Measurements from ENCODE around the gene ACKR3. TPM values are rescaled to one million over a fixed set of nuclear protein-coding genes. Genes with fewer than 3 reads are reported as not detected.

The ACKR3 gene
- total RNA-seq, 1 donor from 2014 or later: 0.58 TPM

- intact Hi-C loops (cut with micrococcal nuclease): loop anchor here (10.0 kb wide), 2 partner anchors 894 to 1154 kb away; no protein-coding TSS in a partner anchor
- Mint-ChIP-seq H3K4me1 (peaks cover 70% of the 10 kb centered on the region), H3K27me3 (no peaks in the 10 kb centered on the region), H3K27ac (no peak overlapping the region), H3K36me3 (ENCODE audit: low read depth) (peaks cover 24% of the 10 kb centered on the region), H3K9me3 (peaks cover 3% of the 10 kb centered on the region), H3K4me3 (no peak overlapping the region)
- no peak for DNase-seq
These were observed 28.5 kb upstream of the ACKR3 start for GRCh38 chr2:236541008-236541562.

- no peaks in the 10 kb centered on the region for H3K27me3 Mint-ChIP-seq
- H3K4me3 Mint-ChIP-seq: peak overlapping the region; percentile 12
- peak overlapping the region; percentile 23 for H3K27ac Mint-ChIP-seq
- H3K36me3 Mint-ChIP-seq (ENCODE audit: low read depth): peaks cover 33% of the 10 kb centered on the region
- no peak for DNase-seq
- H3K4me1 Mint-ChIP-seq: peaks cover 73% of the 10 kb centered on the region
- peaks cover 6% of the 10 kb centered on the region for H3K9me3 Mint-ChIP-seq
- intact Hi-C loops (cut with micrococcal nuclease): loop anchor here (2.0 to 10.0 kb wide), 3 partner anchors 24 to 1150 kb away; partner anchors contain the start of gene ACKR3
These were observed 25.3 kb upstream of the ACKR3 start for GRCh38 chr2:236544362-236544761.

GRCh38 chr2:236545248-236545658 is 24.4 kb upstream of the ACKR3 start:
- intact Hi-C loops (cut with micrococcal nuclease): loop anchor here (2.0 to 10.0 kb wide), 3 partner anchors 24 to 1150 kb away; partner anchors contain the start of gene ACKR3
- no peak for DNase-seq
- peaks cover 8% of the 10 kb centered on the region for H3K9me3 Mint-ChIP-seq
- H3K36me3 Mint-ChIP-seq (ENCODE audit: low read depth): peaks cover 28% of the 10 kb centered on the region
- peak overlapping the region; percentile 34 for H3K27ac Mint-ChIP-seq
- H3K4me3 Mint-ChIP-seq: no peak overlapping the region
- H3K27me3 Mint-ChIP-seq: no peaks in the 10 kb centered on the region
- H3K4me1 Mint-ChIP-seq: peaks cover 72% of the 10 kb centered on the region

- H3K27me3 Mint-ChIP-seq: no peaks in the 10 kb centered on the region
- peaks cover 74% of the 10 kb centered on the region for H3K4me1 Mint-ChIP-seq
- peaks cover 29% of the 10 kb centered on the region for H3K36me3 Mint-ChIP-seq (ENCODE audit: low read depth)
- H3K27ac Mint-ChIP-seq: peak overlapping the region; percentile 89
- H3K9me3 Mint-ChIP-seq: peaks cover 8% of the 10 kb centered on the region
- intact Hi-C loops (cut with micrococcal nuclease): loop anchor here (1.0 to 10.0 kb wide), 4 partner anchors 8 to 1149 kb away; partner anchors contain the start of gene ACKR3
- H3K4me3 Mint-ChIP-seq: peak overlapping the region; percentile 80
- peak; percentile 81 for DNase-seq
These were observed 23.7 kb upstream of the ACKR3 start for GRCh38 chr2:236545814-236546480.

DNA sequence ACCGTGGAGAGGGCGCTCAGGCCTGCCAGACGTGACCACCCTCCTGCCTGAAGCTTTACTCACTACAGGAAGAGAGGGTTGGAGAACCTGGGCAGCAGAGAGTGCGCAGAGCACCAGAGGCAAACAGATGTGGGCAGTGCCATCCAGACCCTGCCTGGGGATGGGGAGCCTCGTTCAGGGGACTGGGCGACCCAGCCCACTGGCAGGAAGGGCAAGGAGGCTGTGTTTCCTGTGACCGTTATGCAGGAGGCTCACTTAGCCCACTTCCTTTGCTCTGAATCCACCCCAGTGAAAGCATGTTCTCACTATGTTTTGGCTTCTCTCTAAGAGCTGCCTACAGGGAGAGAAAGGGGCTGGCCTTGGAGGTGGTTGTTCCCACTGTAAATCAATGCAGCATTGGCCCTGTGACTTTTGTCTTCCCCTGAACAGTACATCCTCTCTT is 23.0 kb upstream of the ACKR3 start:
- H3K9me3 Mint-ChIP-seq: peaks cover 8% of the 10 kb centered on the region
- H3K36me3 Mint-ChIP-seq (ENCODE audit: low read depth): peaks cover 25% of the 10 kb centered on the region
- no peaks in the 10 kb centered on the region for H3K27me3 Mint-ChIP-seq
- intact Hi-C loops (cut with micrococcal nuclease): loop anchor here (1.0 to 10.0 kb wide), 3 partner anchors 8 to 1148 kb away; no protein-coding TSS in a partner anchor
- peak overlapping the region; percentile 80 for H3K4me3 Mint-ChIP-seq
- peak; percentile 84 for DNase-seq
- peaks cover 70% of the 10 kb centered on the region for H3K4me1 Mint-ChIP-seq
- H3K27ac Mint-ChIP-seq: peak overlapping the region; percentile 89

DNA sequence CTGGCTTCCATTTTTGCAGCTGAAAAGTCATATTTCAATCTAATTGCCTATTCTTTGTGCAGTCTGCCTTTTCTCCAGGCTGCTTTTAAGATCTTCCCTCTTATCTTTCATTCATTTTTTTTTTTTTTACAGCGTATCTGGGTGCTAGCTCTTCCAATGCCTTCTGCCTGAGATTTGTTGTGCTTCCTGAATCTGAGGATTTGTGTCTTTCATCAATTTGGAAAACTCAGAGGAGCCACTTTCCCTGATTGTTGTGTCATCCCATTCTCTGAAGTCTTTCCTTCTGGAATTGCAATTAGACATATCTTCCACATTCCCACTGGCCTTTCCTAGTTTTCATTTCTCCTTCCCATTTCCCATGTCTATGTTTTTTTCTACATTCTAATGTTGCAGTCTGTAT is 21.9 kb upstream of the ACKR3 start:
- H3K9me3 Mint-ChIP-seq: peaks cover 11% of the 10 kb centered on the region
- DNase-seq: no peak
- H3K36me3 Mint-ChIP-seq (ENCODE audit: low read depth): peaks cover 23% of the 10 kb centered on the region
- intact Hi-C loops (cut with micrococcal nuclease): loop anchor here (10.0 kb wide), 2 partner anchors 887 to 1147 kb away; no protein-coding TSS in a partner anchor
- peak overlapping the region; percentile 13 for H3K27ac Mint-ChIP-seq
- H3K4me1 Mint-ChIP-seq: peaks cover 73% of the 10 kb centered on the region
- H3K4me3 Mint-ChIP-seq: peak overlapping the region; percentile 46
- H3K27me3 Mint-ChIP-seq: no peaks in the 10 kb centered on the region

- no peak for DNase-seq
- Mint-ChIP-seq H3K9me3 (peaks cover 11% of the 10 kb centered on the region), H3K36me3 (ENCODE audit: low read depth) (peaks cover 24% of the 10 kb centered on the region), H3K4me1 (peaks cover 69% of the 10 kb centered on the region), H3K27ac (peak overlapping the region; percentile 52), H3K27me3 (no peaks in the 10 kb centered on the region), H3K4me3 (no peak overlapping the region)
- intact Hi-C loops (cut with micrococcal nuclease): loop anchor here (10.0 kb wide), 2 partner anchors 886 to 1146 kb away; no protein-coding TSS in a partner anchor
These were observed 21.3 kb upstream of the ACKR3 start for GRCh38 chr2:236548179-236548921.

DNA sequence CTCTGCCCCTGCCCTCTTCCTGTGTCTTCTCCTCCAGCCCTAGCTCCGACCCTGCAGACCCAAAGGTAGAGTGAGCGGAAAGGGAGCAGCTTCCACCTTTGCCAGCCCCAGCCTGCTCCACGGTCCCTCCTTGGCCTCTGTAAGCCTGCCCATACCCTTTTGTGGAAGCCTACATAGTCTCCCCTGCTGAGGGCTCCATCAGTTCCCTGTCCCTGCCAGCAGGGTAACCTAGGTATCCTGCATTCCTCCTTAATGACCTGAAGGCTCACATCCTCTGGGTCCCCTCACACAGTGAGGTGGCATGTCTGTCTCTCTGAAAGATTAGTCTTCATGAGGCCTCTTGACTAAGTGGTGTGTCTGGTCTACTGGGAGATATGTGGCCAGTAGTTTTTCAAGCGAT is 20.5 kb upstream of the ACKR3 start:
- Mint-ChIP-seq H3K4me3 (no peak overlapping the region), H3K36me3 (ENCODE audit: low read depth) (peaks cover 32% of the 10 kb centered on the region), H3K9me3 (peaks cover 16% of the 10 kb centered on the region), H3K4me1 (peaks cover 72% of the 10 kb centered on the region), H3K27ac (no peak overlapping the region), H3K27me3 (no peaks in the 10 kb centered on the region)
- DNase-seq: no peak
- intact Hi-C loops (cut with micrococcal nuclease): loop anchor here (10.0 kb wide), 2 partner anchors 886 to 1146 kb away; no protein-coding TSS in a partner anchor

GRCh38 chr2:236550290-236550689 is 19.3 kb upstream of the ACKR3 start:
- H3K36me3 Mint-ChIP-seq (ENCODE audit: low read depth): peaks cover 40% of the 10 kb centered on the region
- peaks cover 70% of the 10 kb centered on the region for H3K4me1 Mint-ChIP-seq
- no peaks in the 10 kb centered on the region for H3K27me3 Mint-ChIP-seq
- peaks cover 27% of the 10 kb centered on the region for H3K9me3 Mint-ChIP-seq
- H3K27ac Mint-ChIP-seq: no peak overlapping the region
- H3K4me3 Mint-ChIP-seq: no peak overlapping the region
- DNase-seq: no peak
- intact Hi-C loops (cut with micrococcal nuclease): no loop called here

GRCh38 chr2:236550701-236551465 is 18.7 kb upstream of the ACKR3 start:
- Mint-ChIP-seq H3K4me1 (peaks cover 70% of the 10 kb centered on the region), H3K9me3 (peaks cover 27% of the 10 kb centered on the region), H3K27me3 (no peaks in the 10 kb centered on the region), H3K4me3 (no peak overlapping the region), H3K27ac (no peak overlapping the region), H3K36me3 (ENCODE audit: low read depth) (peaks cover 42% of the 10 kb centered on the region)
- intact Hi-C loops (cut with micrococcal nuclease): no loop called here
- DNase-seq: no peak

DNA sequence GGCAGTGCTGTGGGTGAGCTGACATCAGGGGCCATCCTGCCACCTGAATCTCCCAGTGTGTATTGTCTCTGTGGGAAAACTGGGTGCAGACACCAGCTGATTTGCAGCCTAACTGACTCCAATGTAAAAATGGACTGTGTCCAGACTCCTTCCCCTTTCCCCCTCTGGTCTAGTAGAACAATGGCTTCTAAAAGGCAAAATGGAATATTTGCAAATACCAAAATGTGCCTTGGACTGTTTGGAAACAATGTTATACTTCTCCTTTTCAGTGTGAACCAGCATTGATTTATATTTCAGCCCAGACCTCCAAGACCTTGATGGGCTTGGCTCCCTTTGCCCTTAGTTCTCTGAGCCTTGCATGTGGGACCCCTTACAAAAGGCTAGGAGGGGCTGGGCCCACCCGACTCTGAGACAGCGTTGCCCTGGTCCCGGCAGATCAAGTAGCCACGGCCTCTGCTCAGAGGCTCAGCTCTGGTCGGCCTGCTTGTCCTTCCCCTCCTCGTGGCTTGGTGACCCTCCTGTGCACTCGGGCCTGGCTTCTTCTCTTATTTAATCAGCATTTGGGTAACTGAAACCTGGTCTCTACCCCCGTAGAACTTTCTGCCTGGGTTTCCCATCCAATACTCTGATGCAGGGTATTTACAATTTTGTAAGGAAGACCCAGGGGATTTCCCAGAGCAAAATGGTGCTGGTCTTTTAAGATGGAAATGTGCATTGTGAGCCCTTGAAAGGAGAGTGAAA is 18.0 kb upstream of the ACKR3 start:
- H3K9me3 Mint-ChIP-seq: peaks cover 27% of the 10 kb centered on the region
- no peak for DNase-seq
- peaks cover 44% of the 10 kb centered on the region for H3K36me3 Mint-ChIP-seq (ENCODE audit: low read depth)
- intact Hi-C loops (cut with micrococcal nuclease): loop anchor here (2.0 kb wide), 1 partner anchor 13 kb away; no protein-coding TSS in a partner anchor
- H3K4me1 Mint-ChIP-seq: peaks cover 66% of the 10 kb centered on the region
- H3K27ac Mint-ChIP-seq: peak overlapping the region; percentile 38
- no peak overlapping the region for H3K4me3 Mint-ChIP-seq
- no peaks in the 10 kb centered on the region for H3K27me3 Mint-ChIP-seq

- H3K4me1 Mint-ChIP-seq: peaks cover 61% of the 10 kb centered on the region
- H3K27ac Mint-ChIP-seq: peak overlapping the region; percentile 38
- no peaks in the 10 kb centered on the region for H3K27me3 Mint-ChIP-seq
- intact Hi-C loops (cut with micrococcal nuclease): loop anchor here (2.0 kb wide), 1 partner anchor 13 kb away; no protein-coding TSS in a partner anchor
- peaks cover 27% of the 10 kb centered on the region for H3K9me3 Mint-ChIP-seq
- H3K36me3 Mint-ChIP-seq (ENCODE audit: low read depth): peaks cover 44% of the 10 kb centered on the region
- DNase-seq: no peak
- peak overlapping the region; percentile 20 for H3K4me3 Mint-ChIP-seq
These were observed 17.4 kb upstream of the ACKR3 start for GRCh38 chr2:236552212-236552542.

All from activated CD4-positive, alpha-beta T cell treated with anti-CD3 and anti-CD28 coated beads, Interleukin-2, amount 10 ng/mL, durations not matched to agents 24 days and 14 days (primary cell).